GM13976 (cell line): ENCODE measurements around the gene CDKL5.

ENCODE experiments used
- DNase-seq: peaks from one replicate; pipeline ENCODE4 v3.0.0; 2012; ENCODE audit warnings: low spot score
- CTCF ChIP-seq: IDR thresholded peaks from 2 replicates; pipeline ENCODE4 v1.5.1; 2012; ENCODE audit warnings: borderline replicate concordance, mild to moderate bottlenecking; ENCODE audit not compliant: insufficient read depth; ENCODE audit errors: extremely low read depth, missing control alignments, control extremely low read depth
- in situ Hi-C: fragments of 300-500 bp; cut with MboI; formaldehyde crosslinking; loops from one replicate; pipeline ENCODE4 v1.12.0; 2022; ENCODE audit warnings: low sequenced_read_pairs, mixed read lengths, inconsistent platforms; ENCODE audit not compliant: unreplicated experiment

CDKL5 gene

GRCh38 chrX:18620349-18620748 is 194.9 kb downstream of the CDKL5 start:
- in situ Hi-C loops: no loop called here
- no peak for DNase-seq
- no peak for TF ChIP-seq CTCF

GRCh38 chrX:18624599-18624998 is 199.2 kb downstream of the CDKL5 start:
- in situ Hi-C loops: no loop called here
- TF ChIP-seq CTCF: no peak
- DNase-seq: no peak

GRCh38 chrX:18630934-18631333 is 205.5 kb downstream of the CDKL5 start:
- in situ Hi-C loops: no loop called here
- no peak for TF ChIP-seq CTCF

GRCh38 chrX:18638398-18638797 is 213.0 kb downstream of the CDKL5 start:
- no peak for TF ChIP-seq CTCF
- no peak for DNase-seq
- in situ Hi-C loops: no loop called here

More at GRCh38 chrX:18630934-18631333, 205.5 kb downstream of the CDKL5 start:
- DNase-seq: no peak

GRCh38 chrX:18639280-18639679 is 213.9 kb downstream of the CDKL5 start:
- no peak for TF ChIP-seq CTCF
- no peak for DNase-seq
- in situ Hi-C loops: no loop called here

- no peak for DNase-seq
- in situ Hi-C loops: no loop called here
- TF ChIP-seq CTCF: no peak
Observed at GRCh38 chrX:18640686-18641085, 215.3 kb downstream of the CDKL5 start.

GRCh38 chrX:18643243-18643642 is 217.8 kb downstream of the CDKL5 start:
- no peak for TF ChIP-seq CTCF
- in situ Hi-C loops: no loop called here
- no peak for DNase-seq
